ENCODE data around the gene CFAP157.

- TF ChIP-seq POLR2AphosphoS5 (IDR thresholded peaks at IDR 0.05) (no peak), CTCF (IDR thresholded peaks at IDR 0.05) (no peak), POLR2A (IDR thresholded peaks at IDR 0.05) (no peak), EP300 (IDR thresholded peaks at IDR 0.05) (no peak)
Measured at GRCh38 chr9:127758843-127759242, 52.1 kb downstream of the CFAP157 start.

Data from stomach (tissue), 4 donors.